Smooth muscle cell (in vitro differentiated cells): ENCODE measurements around the gene ZNF317. TPM values are rescaled to one million over a fixed set of nuclear protein-coding genes. Genes with fewer than 3 reads are reported as not detected.

ENCODE experiments used
- DNase-seq: peaks from one replicate; lab custom pipeline; 2025; ENCODE audit not compliant: unreplicated experiment; lab: John Stamatoyannopoulos, UW
- H2AFZ ChIP-seq: fragments of 200-600 bp; sonication (generic); 2 replicates; pipeline ENCODE4 v1.6.0; 2016; ENCODE audit warnings: antibody characterized with exemption, low read depth, mild to moderate bottlenecking
- H3F3A ChIP-seq: fragments of 200-600 bp; sonication (generic); 2 replicates; pipeline ENCODE4 v1.6.0; 2017; ENCODE audit warnings: antibody characterized with exemption, low read depth
- H3K27ac ChIP-seq: fragments of 200-600 bp; sonication (generic); 2 replicates; pipeline ENCODE4 v1.5.1; 2016; ENCODE audit warnings: low read depth, mild to moderate bottlenecking
- H3K27me3 ChIP-seq: fragments of 200-600 bp; sonication (generic); 2 replicates; pipeline ENCODE4 v1.6.1; 2016; ENCODE audit warnings: low read depth, mild to moderate bottlenecking
- H3K36me3 ChIP-seq: fragments of 200-600 bp; sonication (generic); 2 replicates; pipeline ENCODE4 v1.5.1; 2016; ENCODE audit warnings: low read depth
- H3K4me1 ChIP-seq: fragments of 200-600 bp; sonication (generic); 2 replicates; pipeline ENCODE4 v1.5.1; 2016; ENCODE audit warnings: low read depth
- H3K4me2 ChIP-seq: fragments of 200-600 bp; sonication (generic); 2 replicates; pipeline ENCODE4 v1.6.0; 2016; ENCODE audit warnings: mild to moderate bottlenecking
- H3K4me3 ChIP-seq: fragments of 200-600 bp; sonication (generic); 2 replicates; pipeline ENCODE4 v1.5.1; 2016; ENCODE audit warnings: mild to moderate bottlenecking
- H3K79me2 ChIP-seq: fragments of 200-600 bp; sonication (generic); 2 replicates; pipeline ENCODE4 v1.6.0; 2016; ENCODE audit warnings: low read depth, mild to moderate bottlenecking
- H3K9ac ChIP-seq: fragments of 200-600 bp; sonication (generic); 2 replicates; pipeline ENCODE4 v1.6.0; 2016; ENCODE audit warnings: low read depth
- H3K9me3 ChIP-seq: fragments of 200-600 bp; sonication (generic); replicated peaks from 2 replicates; pipeline ENCODE4 v1.5.1; 2016; ENCODE audit warnings: low read depth
- H4K20me1 ChIP-seq: fragments of 200-600 bp; sonication (generic); 2 replicates; pipeline ENCODE4 v1.6.0; 2016; ENCODE audit warnings: low read depth
- CTCF ChIP-seq: fragments of 200-600 bp; sonication (generic); IDR thresholded peaks from 2 replicates; pipeline ENCODE4 v1.5.1; 2017; ENCODE audit warnings: borderline replicate concordance, mild to moderate bottlenecking, antibody characterized with exemption; ENCODE audit not compliant: insufficient read depth, poor library complexity, severe bottlenecking
- WGBS: methylation state at CpG from one replicate; pipeline ENCODE4 v1.1.7; 2016; ENCODE audit warnings: low lambda C conversion rate; 5-methylcytosine and 5-hydroxymethylcytosine counted together
- polyA plus RNA-seq: library from polyadenylated mRNA; unstranded; fragments of >200 nt; fragmentation: Nextera tagmentation; extraction: Ambion mirVana; gene quantifications from 2 replicates; pipeline ENCODE4 v1.2.1, GENCODE V29; 2016
- total RNA-seq: library from RNA; depleted of rRNA; stranded (reverse); fragments of >200 nt; gene quantifications from 2 replicates; pipeline ENCODE4 v1.2.3, GENCODE V29; 2014

The ZNF317 gene
- total and polyA plus RNA-seq, 2 experiments from 2014 or later = 19.0 to 19.6 TPM

GRCh38 chr19:9175326-9175725 is 35.1 kb downstream of the ZNF317 start:
- no peaks in the 10 kb centered on the region for H3K36me3 ChIP-seq
- no peaks in the 10 kb centered on the region for H3K9me3 ChIP-seq
- no peak overlapping the region for H2AFZ ChIP-seq
- no peak for DNase-seq
- no peak for TF ChIP-seq CTCF
- H3K79me2 ChIP-seq = no peaks in the 10 kb centered on the region
- no peak overlapping the region for H3K9ac ChIP-seq
- 95% methylated on average over 5 of the region's 5 CpGs for WGBS
- no peaks in the 10 kb centered on the region for H3K4me1 ChIP-seq
- H4K20me1 ChIP-seq = no peaks in the 10 kb centered on the region
- no peaks in the 10 kb centered on the region for H3F3A ChIP-seq
- no peaks in the 10 kb centered on the region for H3K27me3 ChIP-seq
- no peak overlapping the region for H3K4me2 ChIP-seq
- H3K4me3 ChIP-seq = no peak overlapping the region
- H3K27ac ChIP-seq = no peak overlapping the region

- no peaks in the 10 kb centered on the region for H3K79me2 ChIP-seq
- no peaks in the 10 kb centered on the region for H3K4me1 ChIP-seq
- no peak within 1 kb of the TSS for H3K9ac ChIP-seq
- 64% methylated on average over 4 of the region's 4 CpGs for WGBS
- H3K4me2 ChIP-seq = no peak within 1 kb of the TSS
- H4K20me1 ChIP-seq = no peaks in the 10 kb centered on the region
- no peak within 1 kb of the TSS for H3K4me3 ChIP-seq
- TF ChIP-seq CTCF = no peak
- H3F3A ChIP-seq = no peaks in the 10 kb centered on the region
- no peak within 1 kb of the TSS for H3K27ac ChIP-seq
- no peaks in the 10 kb centered on the region for H3K27me3 ChIP-seq
- no peak within 1 kb of the TSS for H2AFZ ChIP-seq
- DNase-seq = no peak
- H3K36me3 ChIP-seq = no peaks in the 10 kb centered on the region
- H3K9me3 ChIP-seq = no peaks in the 10 kb centered on the region
These were observed 38.7 kb downstream of the ZNF317 start, which contains the start of gene OR7D2 for GRCh38 chr19:9178901-9179300. TSS of gene OR7D2 (plus strand) at chr19:9178979. CDS start at chr19:9185782, 6,803 bp downstream.

- DNase-seq = no peak
- no peaks in the 10 kb centered on the region for H3F3A ChIP-seq
- H3K27me3 ChIP-seq = no peaks in the 10 kb centered on the region
- no peak overlapping the region for H3K9ac ChIP-seq
- H4K20me1 ChIP-seq = no peaks in the 10 kb centered on the region
- 92% methylated on average over 17 of the region's 17 CpGs for WGBS
- no peaks in the 10 kb centered on the region for H3K9me3 ChIP-seq
- H3K79me2 ChIP-seq = no peaks in the 10 kb centered on the region
- no peak for TF ChIP-seq CTCF
- H3K4me2 ChIP-seq = no peak overlapping the region
- H3K4me3 ChIP-seq = no peak overlapping the region
- no peak overlapping the region for H3K27ac ChIP-seq
- no peak overlapping the region for H2AFZ ChIP-seq
- H3K4me1 ChIP-seq = no peaks in the 10 kb centered on the region
- H3K36me3 ChIP-seq = no peaks in the 10 kb centered on the region
These were observed 42.8 kb downstream of the ZNF317 start for GRCh38 chr19:9183000-9183399.

GRCh38 chr19:9187191-9187590 is 47.0 kb downstream of the ZNF317 start:
- H3K9me3 ChIP-seq = no peaks in the 10 kb centered on the region
- DNase-seq = no peak
- no peak overlapping the region for H2AFZ ChIP-seq
- WGBS = 77% methylated on average over 6 of the region's 6 CpGs
- no peaks in the 10 kb centered on the region for H3K4me1 ChIP-seq
- H3K4me3 ChIP-seq = no peak overlapping the region
- H3K27ac ChIP-seq = no peak overlapping the region
- H3K4me2 ChIP-seq = no peak overlapping the region
- no peaks in the 10 kb centered on the region for H3K79me2 ChIP-seq
- no peak overlapping the region for H3K9ac ChIP-seq
- no peaks in the 10 kb centered on the region for H3K27me3 ChIP-seq
- no peaks in the 10 kb centered on the region for H4K20me1 ChIP-seq
- no peak for TF ChIP-seq CTCF
- no peaks in the 10 kb centered on the region for H3K36me3 ChIP-seq
- no peaks in the 10 kb centered on the region for H3F3A ChIP-seq
